Body of pancreas (tissue), 4 donors: Measurements from ENCODE around the gene ADSS1. TPM values are rescaled to one million over a fixed set of nuclear protein-coding genes. Genes with fewer than 3 reads are reported as not detected.

Experiments used
- ATAC-seq: fragments of 150-250 bp; one replicate; pipeline ENCODE4 v1.9.1; 2016
- DNase-seq, 4 donors: peaks; one replicate each; pipeline ENCODE4 v3.0.0-alpha.2; 2019
- H3K27ac ChIP-seq, 4 donors: fragments of 200-600 bp; sonication (generic); 1 replicate in 3 of 4; 2 replicates in 1 of 4; pipeline versions ENCODE4 v1.5.1 to v1.6.1; 2016 to 2019; ENCODE audit warnings: mild to moderate bottlenecking in 1 of 4, mixed read lengths in 1 of 4, moderate library complexity in 1 of 4
- H3K27me3 ChIP-seq, 2 donors: fragments of 200-600 bp; sonication (generic); one replicate each; pipeline ENCODE4 v1.6.0; 2016; ENCODE audit warnings: mild to moderate bottlenecking in 1 of 2
- H3K36me3 ChIP-seq, 2 donors: fragments of 200-600 bp; sonication (generic); replicated peaks in 1 of 2; 2 replicates each; pipeline ENCODE4 v1.5.1; 2016; ENCODE audit warnings: low read depth in 2 of 2; ENCODE audit not compliant: insufficient read depth in 1 of 2
- H3K4me1 ChIP-seq: fragments of 200-600 bp; sonication (generic); one replicate; pipeline ENCODE4 v1.6.0; 2016
- H3K4me3 ChIP-seq, 2 donors: fragments of 200-600 bp; sonication (generic); 1 replicate in 1 of 2; 2 replicates in 1 of 2; pipeline ENCODE4 v1.5.1; 2016 to 2019
- H3K9me3 ChIP-seq, 3 donors: fragments of 200-600 bp; sonication (generic); 1 replicate in 2 of 3; 2 replicates in 1 of 3; pipeline ENCODE4 v1.5.1; 2016
- POLR2A ChIP-seq, 3 donors: fragments of 450-650 bp; IDR thresholded peaks; one replicate each; pipeline ENCODE4 v1.6.1; 2016; ENCODE audit warnings: antibody characterized with exemption in 3 of 3, mild to moderate bottlenecking in 2 of 3
- WGBS, 2 donors: methylation state at CpG; one replicate each; pipeline ENCODE4 v1.1.5; 2017; 5-methylcytosine and 5-hydroxymethylcytosine counted together
- intact Hi-C: fragments of 100-400 bp; cut with DNase I; formaldehyde crosslinking; loops from one replicate; pipeline ENCODE4 v1.15.1; 2023
- total RNA-seq, 2 donors: library from RNA; depleted of rRNA; stranded (reverse); fragments of >200 nt; gene quantifications; one replicate each; pipeline ENCODE4 v1.1.0, GENCODE V29; 2016
- TF ChIP-seq, protein P1 (sequence below), 7 experiments: fragments of 450-650 bp in 4 of 7; fragments of 200-600 bp in 3 of 7; sonication (generic) in 3 of 7; IDR thresholded peaks; one replicate each; pipeline ENCODE4 v1.5.1; 2016 to 2019; ENCODE audit warnings: antibody characterized with exemption in 7 of 7

Gene ADSS1
- total RNA-seq, 2 donors from 2014 or later: 4.0 to 4.7 TPM

DNA sequence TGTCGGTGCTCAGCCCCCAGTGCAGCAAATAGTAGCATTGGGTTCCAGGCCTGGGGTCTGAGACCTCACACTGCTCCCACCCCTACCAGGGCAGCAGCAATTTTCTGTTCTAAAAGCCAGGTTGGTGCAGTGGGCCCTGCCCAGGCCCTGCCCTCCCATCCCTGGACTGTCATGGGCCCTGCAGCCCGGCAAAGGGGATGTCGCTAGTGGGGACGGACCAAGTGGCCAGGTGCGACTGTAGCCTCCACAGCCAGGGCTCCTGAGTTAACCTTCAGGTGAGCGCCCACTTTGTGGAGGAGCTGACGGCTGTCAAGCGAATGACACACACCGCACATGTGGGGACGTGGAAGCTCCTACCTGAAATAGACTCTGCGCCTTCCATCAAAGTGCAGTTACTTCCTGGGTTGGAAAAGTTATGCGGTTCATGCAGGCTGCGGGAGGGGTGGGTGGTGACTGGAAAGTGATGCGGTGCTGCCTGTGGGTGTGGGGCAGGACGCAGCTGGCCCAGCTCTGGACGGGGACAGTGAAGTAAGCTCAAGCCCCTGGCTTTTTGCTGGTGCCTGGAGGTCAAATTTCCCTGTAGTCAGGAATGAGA, 33.1 kb upstream of the ADSS1 start:
- H3K27ac ChIP-seq: no peak overlapping the region
- TF ChIP-seq POLR2A (IDR thresholded peaks at IDR 0.05): no peak
- H3K4me1 ChIP-seq: peaks cover 43% of the 10 kb centered on the region
- H3K36me3 ChIP-seq: no peaks in the 10 kb centered on the region
- no peaks in the 10 kb centered on the region for H3K9me3 ChIP-seq
- ATAC-seq (no peak), DNase-seq (no peak)
- H3K4me3 ChIP-seq: no peak overlapping the region
- WGBS, 2 donors: 81 to 87% methylated on average over 14 to 16 of the region's 16 CpGs
- H3K27me3 ChIP-seq: no peaks in the 10 kb centered on the region
- intact Hi-C loops: no loop called here

DNA sequence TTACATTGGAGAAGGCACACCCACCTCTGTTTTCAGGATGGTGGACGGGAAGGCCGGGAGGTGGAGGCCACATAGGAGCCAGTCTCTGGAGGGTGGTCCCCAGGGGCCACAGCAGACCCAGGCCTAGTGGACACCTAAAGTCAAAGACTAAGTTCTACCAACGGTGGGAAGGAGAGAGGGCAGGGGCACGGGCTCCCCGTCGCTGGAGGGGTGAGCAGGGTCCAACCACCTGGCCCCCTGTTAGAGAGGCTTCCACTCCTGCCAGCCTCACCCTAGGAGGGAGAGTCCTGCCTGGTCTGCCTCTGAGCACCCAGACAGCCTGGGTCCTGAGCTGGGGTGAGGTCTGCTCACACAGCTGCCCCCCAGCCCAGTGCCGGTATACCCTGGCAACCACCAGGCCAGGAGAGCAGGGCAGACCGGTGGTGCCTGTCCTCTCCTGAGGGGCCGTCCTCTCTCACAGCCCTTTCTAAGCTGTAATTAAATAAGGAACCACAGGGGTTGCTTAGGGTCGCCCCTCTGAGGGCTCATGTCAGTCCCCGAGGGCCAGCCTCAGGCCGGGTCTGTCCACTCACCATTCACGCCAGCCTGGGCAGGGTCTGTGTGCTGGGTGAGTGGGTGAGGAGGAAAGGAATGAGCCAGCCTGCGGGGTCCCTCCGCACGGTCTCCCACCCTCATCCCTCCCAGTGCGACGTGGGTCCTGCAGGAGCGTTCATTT, 32.3 kb upstream of the ADSS1 start:
- no peak for ATAC-seq
- intact Hi-C loops: no loop called here
- Histone ChIP-seq H3K36me3 (no peaks in the 10 kb centered on the region), H3K27ac (no peak overlapping the region), H3K4me1 (peaks cover 43% of the 10 kb centered on the region), H3K27me3 (no peaks in the 10 kb centered on the region), H3K9me3 (no peaks in the 10 kb centered on the region), H3K4me3 (no peak overlapping the region)
- WGBS, 2 donors: 87 to 92% methylated on average over 12 to 19 of the region's 19 CpGs
- no peak for TF ChIP-seq POLR2A (IDR thresholded peaks at IDR 0.05)
- TF ChIP-seq, protein P1, sequence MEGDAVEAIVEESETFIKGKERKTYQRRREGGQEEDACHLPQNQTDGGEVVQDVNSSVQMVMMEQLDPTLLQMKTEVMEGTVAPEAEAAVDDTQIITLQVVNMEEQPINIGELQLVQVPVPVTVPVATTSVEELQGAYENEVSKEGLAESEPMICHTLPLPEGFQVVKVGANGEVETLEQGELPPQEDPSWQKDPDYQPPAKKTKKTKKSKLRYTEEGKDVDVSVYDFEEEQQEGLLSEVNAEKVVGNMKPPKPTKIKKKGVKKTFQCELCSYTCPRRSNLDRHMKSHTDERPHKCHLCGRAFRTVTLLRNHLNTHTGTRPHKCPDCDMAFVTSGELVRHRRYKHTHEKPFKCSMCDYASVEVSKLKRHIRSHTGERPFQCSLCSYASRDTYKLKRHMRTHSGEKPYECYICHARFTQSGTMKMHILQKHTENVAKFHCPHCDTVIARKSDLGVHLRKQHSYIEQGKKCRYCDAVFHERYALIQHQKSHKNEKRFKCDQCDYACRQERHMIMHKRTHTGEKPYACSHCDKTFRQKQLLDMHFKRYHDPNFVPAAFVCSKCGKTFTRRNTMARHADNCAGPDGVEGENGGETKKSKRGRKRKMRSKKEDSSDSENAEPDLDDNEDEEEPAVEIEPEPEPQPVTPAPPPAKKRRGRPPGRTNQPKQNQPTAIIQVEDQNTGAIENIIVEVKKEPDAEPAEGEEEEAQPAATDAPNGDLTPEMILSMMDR (IDR thresholded peaks at IDR 0.05): no peak
- DNase-seq: no peak

DNA sequence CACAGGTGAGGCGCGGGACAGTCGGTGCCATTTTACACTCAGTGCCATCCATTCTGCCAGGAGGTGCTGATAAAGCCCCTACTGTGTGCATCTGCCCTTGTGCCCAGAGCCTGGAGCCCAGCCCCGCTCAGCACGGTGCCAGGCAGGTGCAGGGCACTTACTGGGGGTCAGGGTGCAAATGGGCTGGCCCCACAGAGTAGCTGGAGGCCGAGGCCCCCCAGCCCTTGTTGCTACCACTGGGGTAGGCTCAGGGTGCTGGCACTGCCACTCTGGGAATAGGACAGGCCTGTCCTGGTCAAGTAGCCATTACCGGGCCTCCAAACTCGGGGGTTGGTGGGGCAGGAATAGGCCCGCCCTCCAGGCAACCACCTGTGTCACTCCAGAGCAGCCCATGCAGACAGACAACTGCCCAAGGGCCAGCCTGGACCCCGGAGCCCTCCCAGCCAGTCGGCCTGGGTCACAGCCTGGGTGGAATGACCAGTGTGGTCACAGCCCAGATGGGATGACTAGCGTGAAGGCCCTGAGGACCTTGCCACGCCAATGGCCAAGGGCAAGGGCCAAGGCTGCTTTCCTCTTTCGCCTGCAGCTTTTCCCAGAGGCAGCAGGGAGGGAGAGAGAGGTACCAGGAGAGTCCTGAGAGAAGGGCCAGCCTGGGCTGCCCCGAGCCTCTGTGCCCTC, 31.6 kb upstream of the ADSS1 start:
- Histone ChIP-seq H3K9me3 (no peaks in the 10 kb centered on the region), H3K4me1 (peaks cover 38% of the 10 kb centered on the region), H3K27ac (no peak overlapping the region), H3K27me3 (no peaks in the 10 kb centered on the region), H3K36me3 (no peaks in the 10 kb centered on the region), H3K4me3 (no peak overlapping the region)
- intact Hi-C loops: no loop called here
- ATAC-seq: no peak
- WGBS, 2 donors: 91 to 94% methylated on average over 4 to 15 of the region's 15 CpGs
- TF ChIP-seq, protein P1 (IDR thresholded peaks at IDR 0.05): no peak
- no peak for TF ChIP-seq POLR2A (IDR thresholded peaks at IDR 0.05)
- DNase-seq: no peak

DNA sequence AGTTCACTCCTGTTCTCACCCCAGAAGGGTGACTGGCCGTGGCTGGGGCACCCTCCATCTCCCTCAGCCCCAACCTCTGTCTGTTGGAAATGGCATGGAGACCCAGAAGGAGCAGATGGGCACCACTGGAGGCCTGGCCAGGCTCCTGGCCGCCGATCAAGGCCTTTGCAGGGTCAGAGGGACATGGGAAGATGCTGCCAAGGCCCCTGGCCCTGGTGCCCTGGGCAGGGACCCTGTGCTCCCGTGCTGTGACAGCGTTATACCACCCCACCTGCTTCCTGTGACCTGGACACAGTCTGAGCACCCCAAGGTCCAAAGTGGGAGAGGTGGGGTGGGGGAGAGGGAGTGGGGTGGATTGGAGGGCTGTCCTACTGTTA, 31.1 kb upstream of the ADSS1 start:
- no peaks in the 10 kb centered on the region for H3K27me3 ChIP-seq
- H3K4me3 ChIP-seq: no peak overlapping the region
- no peak for ATAC-seq
- no peaks in the 10 kb centered on the region for H3K9me3 ChIP-seq
- DNase-seq: no peak
- no peak overlapping the region for H3K27ac ChIP-seq
- 81% methylated on average over 5 of the region's 5 CpGs; no CpG with 5 or more reads in 1 of the 2 donors for WGBS, 2 donors
- intact Hi-C loops: no loop called here
- no peaks in the 10 kb centered on the region for H3K36me3 ChIP-seq
- peaks cover 33% of the 10 kb centered on the region for H3K4me1 ChIP-seq
- no peak for TF ChIP-seq POLR2A (IDR thresholded peaks at IDR 0.05)

DNA sequence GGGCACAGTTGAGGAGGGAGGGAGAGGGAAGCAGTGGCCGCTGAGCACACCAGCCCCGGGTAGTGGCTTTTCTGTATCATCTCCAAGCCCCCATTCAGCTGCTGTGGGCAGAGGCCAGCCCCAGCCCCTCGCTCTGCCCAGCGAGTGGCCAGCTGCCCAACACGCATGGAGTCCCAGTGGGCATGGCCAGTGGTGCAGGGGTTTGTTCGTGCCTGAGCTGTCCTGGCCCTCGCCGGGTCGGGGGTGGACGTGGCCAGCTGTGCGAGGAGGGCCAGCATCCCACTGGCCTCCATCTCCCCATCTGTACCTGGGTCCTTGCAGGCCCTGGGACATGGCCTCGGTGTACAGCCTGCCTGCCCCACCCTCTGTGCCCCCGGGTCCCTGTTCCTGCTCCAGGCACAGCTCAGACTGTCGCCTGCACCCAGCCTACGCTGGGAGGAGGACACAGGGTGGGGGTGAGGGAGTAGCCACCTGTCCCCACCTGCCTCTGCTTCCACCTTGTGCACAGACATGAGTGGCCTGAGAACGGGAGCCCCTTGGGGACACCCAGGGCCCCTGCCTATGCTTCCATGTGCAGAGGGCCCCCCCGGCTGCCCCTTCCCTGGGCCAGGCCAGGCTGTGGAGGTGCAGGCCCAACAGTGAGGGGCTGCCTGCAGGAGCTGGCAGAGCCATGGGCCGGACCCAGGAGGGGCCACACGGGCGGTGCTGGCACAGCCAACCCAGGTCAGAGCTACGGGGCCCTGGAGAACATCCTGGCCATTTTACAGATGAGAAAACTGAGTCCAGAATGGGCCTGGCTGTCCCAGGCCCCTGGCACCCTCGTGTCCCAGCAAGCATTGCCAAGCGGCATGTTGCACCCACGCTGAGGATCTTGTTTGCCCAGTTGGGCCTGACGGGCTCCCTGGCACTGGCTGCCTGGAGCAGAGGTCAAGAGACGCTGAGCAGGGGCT, 30.3 kb upstream of the ADSS1 start:
- intact Hi-C loops: no loop called here
- Histone ChIP-seq H3K4me1 (peaks cover 25% of the 10 kb centered on the region), H3K9me3 (no peaks in the 10 kb centered on the region), H3K27ac (no peak overlapping the region), H3K4me3 (no peak overlapping the region), H3K36me3 (no peaks in the 10 kb centered on the region), H3K27me3 (no peaks in the 10 kb centered on the region)
- ATAC-seq: no peak
- TF ChIP-seq, protein P1 (IDR thresholded peaks at IDR 0.05): no peak
- TF ChIP-seq POLR2A (IDR thresholded peaks at IDR 0.05): no peak
- 59 to 82% methylated on average over 7 to 21 of the region's 26 CpGs for WGBS, 2 donors
- no peak for DNase-seq
